ENCODE results near the gene STOX2. TPM values are rescaled to one million over a fixed set of nuclear protein-coding genes. Genes with fewer than 3 reads are reported as not detected.

The STOX2 gene
- total and polyA plus RNA-seq, 2 of the 8 experiments (the other 6 are each of a cell fraction or from before 2014, with no cell fraction given): 5.5 to 20.0 TPM

GRCh38 chr4:183935355-183936005 is 30.4 kb downstream of the STOX2 start:
- H3K4me1 ChIP-seq (replicated peaks in 1 of 4; ENCODE audit: control insufficient read depth in 3 of 4, insufficient read depth in 4 of 4, low read length in 3 of 4): peaks cover 5 to 11% (median 8%) of the 10 kb centered on the region in 4 experiments; a peak in 5 of 7 replicates
- H3K56ac ChIP-seq (replicated peaks; ENCODE audit: insufficient read length, low read depth, low read length): no peak overlapping the region
- no peak overlapping the region for H3K18ac ChIP-seq (ENCODE audit: extremely low read depth, low read length)
- POLR2A ChIA-PET (ENCODE audit: partially characterized antibody): interaction anchor here (0.7 to 1.0 kb wide), 2 partner anchors 9 to 162 kb away, joined by 3 read pairs; no protein-coding TSS in a partner anchor
- H3K4ac ChIP-seq (replicated peaks; ENCODE audit: insufficient read length, low read depth, low read length): no peak overlapping the region
- H3K9ac ChIP-seq (replicated peaks in 1 of 4; ENCODE audit: extremely low read depth in 1 of 4, low read depth in 3 of 4, low read length in 3 of 4): no peak overlapping the region
- FAIRE-seq (no peak), DNase-seq (ENCODE audit: low read depth in 1 of 2, low spot score in 2 of 2) (no peak)
- H2BK120ac ChIP-seq (replicated peaks; ENCODE audit: low read depth, low read length): no peak overlapping the region
- H2AFZ ChIP-seq (ENCODE audit: low read length): no peak overlapping the region
- 77% methylated on average over 2 of the region's 2 CpGs; no CpG with 5 or more reads in 1 of the 2 experiments for WGBS, 2 experiments (ENCODE audit: extremely low coverage in 1 of 2, insufficient coverage in 1 of 2, insufficient read length in 1 of 2, insufficient replicate concordance in 2 of 2, low coverage in 1 of 2, low lambda C conversion rate in 2 of 2, missing lambda C conversion rate in 1 of 2)
- no peak overlapping the region for H2BK15ac ChIP-seq (ENCODE audit: low read length)
- H4K8ac ChIP-seq (ENCODE audit: extremely low read depth, insufficient read depth, low read length): no peak overlapping the region
- no peaks in the 10 kb centered on the region for H4K20me1 ChIP-seq (replicated peaks in 1 of 2; ENCODE audit: control insufficient read depth in 1 of 2, insufficient read depth in 2 of 2, low read length in 2 of 2)
- peaks cover 0 to 7% of the 10 kb centered on the region in 2 experiments; a peak in 1 of 4 replicates for H3K79me2 ChIP-seq (ENCODE audit: control insufficient read depth in 1 of 2, insufficient read depth in 2 of 2, low read length in 2 of 2)
- H2AK5ac ChIP-seq (ENCODE audit: low read depth, low read length): no peak overlapping the region
- no peak overlapping the region for H2BK20ac ChIP-seq (ENCODE audit: low read length)
- H3K23me2 ChIP-seq (ENCODE audit: low read depth, low read length): no peaks in the 10 kb centered on the region; the same call in 1 of the 2 replicates
- peak overlapping the region; percentile 9 to 41; a peak in 1 of 4 replicates for H3K4me2 ChIP-seq (ENCODE audit: insufficient read depth in 1 of 2, low read depth in 2 of 2, low read length in 2 of 2)
- no peak overlapping the region for H4K91ac ChIP-seq (replicated peaks; ENCODE audit: insufficient read length, low read length)
- no peak overlapping the region for H3K27ac ChIP-seq (ENCODE audit: low read depth, low read length)
- H3K27me3 ChIP-seq (replicated peaks in 1 of 4; ENCODE audit: control insufficient read depth in 3 of 4, extremely low read depth in 1 of 4, insufficient read depth in 3 of 4, low read length in 3 of 4): no peaks in the 10 kb centered on the region
- H3K4me3 ChIP-seq (ENCODE audit: extremely low read depth in 1 of 4, insufficient read depth in 2 of 4, low read depth in 3 of 4, low read length in 4 of 4): peak overlapping the region in 1 of 4 experiments; percentile 43; a peak in 2 of 8 replicates
- no peak overlapping the region for H3K14ac ChIP-seq (ENCODE audit: insufficient read length)
- H3K79me1 ChIP-seq (ENCODE audit: low read depth, low read length): peaks cover 2% of the 10 kb centered on the region
- no peak overlapping the region for H4K5ac ChIP-seq (ENCODE audit: insufficient read length, low read depth, low read length)
- TF ChIP-seq ASH2L (IDR thresholded peaks at IDR 0.05; ENCODE audit: low read length): peak; percentile 30
- no peak for TF ChIP-seq CTBP2 (IDR thresholded peaks at IDR 0.05; ENCODE audit: borderline replicate concordance, insufficient read depth, insufficient read length, low read length)
- no peak for TF ChIP-seq SUZ12 (IDR thresholded peaks at IDR 0.05; ENCODE audit: low read length)
- H3K23ac ChIP-seq (ENCODE audit: insufficient read length): no peak overlapping the region
- H2BK12ac ChIP-seq (ENCODE audit: low read depth, low read length): 0 out of 2 replicates have a peak overlapping the region, but pooled peaks have one; percentile 22
- no peaks in the 10 kb centered on the region for H3K9me3 ChIP-seq (ENCODE audit: insufficient read depth in 2 of 2, low read depth in 1 of 2, low read length in 1 of 2)
- H3K36me3 ChIP-seq (ENCODE audit: control insufficient read depth in 2 of 4, insufficient read depth in 4 of 4, low read length in 3 of 4): no peaks in the 10 kb centered on the region
- CTCF ChIA-PET (ENCODE audit: partially characterized antibody): interaction anchor here (1.2 kb wide), 1 partner anchor 14 kb away, joined by 3 read pairs; no protein-coding TSS in a partner anchor
- 0 out of 2 replicates have a peak overlapping the region, but pooled peaks have one; percentile 9 for H2BK5ac ChIP-seq (ENCODE audit: low read depth, low read length)
